Stimulated activated CD4-positive, alpha-beta T cell treated with anti-CD3 and anti-CD28 coated beads, Interleukin-1b, Interleukin-23, amount 100 ng/mL, for 48 hours (primary cell): ENCODE measurements around the gene DIO3.

ENCODE experiments used
- DNase-seq: peaks from one replicate; pipeline ENCODE4 v3.0.0-alpha.2; 2020

DIO3 gene

DNA sequence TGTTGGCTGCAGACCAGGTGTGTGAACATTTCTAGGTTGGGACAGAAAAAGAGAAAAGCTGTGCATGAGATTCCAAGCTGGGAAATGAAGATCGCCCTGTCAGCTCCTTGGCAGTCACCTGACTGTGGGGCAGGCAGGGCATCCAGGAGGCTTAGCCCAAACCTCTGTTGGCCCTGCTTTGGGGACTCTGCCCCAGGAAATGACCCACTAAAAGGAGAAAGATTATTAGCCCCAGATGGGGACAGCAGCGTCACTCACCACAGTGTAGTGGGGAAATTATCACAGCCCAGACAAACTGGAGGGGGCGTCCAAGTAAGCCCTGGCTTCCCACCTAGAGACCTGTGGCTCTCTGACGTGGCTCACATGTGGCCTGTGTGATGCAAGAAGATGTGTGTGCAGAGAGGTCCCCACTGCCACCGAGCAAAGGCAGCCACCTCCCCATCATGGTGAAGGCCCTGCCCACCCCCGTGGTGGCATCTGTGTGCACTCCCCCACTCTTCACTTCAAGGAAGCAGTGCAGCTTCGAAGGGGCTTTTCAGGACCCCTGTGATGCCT lies 39.1 kb downstream of the DIO3 start:
- no peak for DNase-seq

DNA sequence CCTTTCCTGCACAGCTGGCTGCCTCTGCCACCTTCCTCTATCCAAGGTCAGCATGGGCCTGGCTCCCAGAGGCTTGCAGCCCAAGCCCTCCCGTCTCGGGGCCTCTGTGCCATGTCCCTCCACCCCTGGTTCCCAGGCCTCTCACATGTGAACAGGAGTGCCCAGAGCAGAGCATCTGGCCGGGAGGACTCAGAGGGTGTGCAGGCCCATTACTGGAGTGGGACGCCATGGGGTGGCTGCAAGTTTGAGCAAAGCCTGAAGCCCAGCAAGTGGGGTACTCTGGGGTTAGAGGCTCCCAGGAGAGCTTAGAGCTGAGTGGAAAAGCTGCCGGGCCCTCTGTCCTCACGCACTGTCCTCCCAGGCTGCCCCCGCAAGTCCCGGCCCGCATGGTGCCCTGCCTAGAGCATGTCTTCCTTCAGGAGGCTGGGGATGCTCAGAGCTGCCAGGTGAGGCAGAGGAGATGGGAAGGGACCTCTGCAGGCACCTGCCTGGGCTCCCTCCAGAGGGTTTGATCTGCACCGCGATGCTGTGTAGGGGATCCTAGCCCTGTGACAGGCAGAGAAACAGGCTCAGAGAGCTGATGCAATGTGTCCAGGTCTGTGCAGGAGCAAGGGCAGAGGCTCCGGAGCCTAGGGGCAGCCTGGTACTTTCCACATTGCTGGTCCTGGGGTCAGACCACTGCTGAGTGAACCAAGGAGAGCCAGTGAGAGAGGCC lies 39.8 kb downstream of the DIO3 start:
- no peak for DNase-seq

GRCh38 chr14:101601606-101602465 lies 40.5 kb downstream of the DIO3 start:
- DNase-seq: no peak

DNA sequence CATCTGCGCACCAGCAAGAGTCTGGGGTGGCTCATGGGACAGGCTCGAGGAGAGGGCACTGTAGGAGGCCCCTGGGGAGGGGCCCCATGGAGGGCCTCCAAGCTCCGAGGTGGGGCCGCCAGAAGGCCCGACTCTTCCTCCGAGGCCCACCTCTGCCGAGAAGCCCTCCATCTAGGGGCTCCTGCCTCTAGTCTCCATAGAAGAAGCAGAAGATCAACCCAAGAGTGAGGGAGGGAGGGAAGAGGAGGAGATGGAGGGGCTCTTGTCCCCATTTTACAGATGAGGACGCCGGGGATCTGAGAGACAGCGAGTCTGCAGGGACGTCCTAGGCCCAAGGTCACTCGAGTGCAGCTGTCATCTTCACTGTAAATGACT lies 41.2 kb downstream of the DIO3 start:
- DNase-seq: no peak

DNA sequence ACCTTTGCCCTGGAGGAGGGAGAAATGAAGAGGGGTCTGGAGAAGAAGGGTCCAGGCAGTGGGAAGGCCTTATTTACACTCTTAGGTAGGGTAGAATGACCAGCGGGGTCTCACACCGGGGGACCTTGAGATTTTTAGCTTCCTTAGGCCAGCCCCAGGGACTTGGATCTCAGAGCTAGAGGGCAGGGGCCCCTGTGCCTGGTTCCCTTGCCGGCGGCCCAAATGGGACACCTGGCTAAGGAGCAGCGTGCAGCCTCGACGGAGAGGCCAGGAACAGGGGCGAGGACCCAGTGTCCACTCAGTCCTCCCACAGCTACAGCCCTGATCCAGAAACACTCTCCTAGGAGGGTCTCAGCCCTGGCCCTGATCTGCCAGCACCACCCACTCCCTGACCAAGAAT lies 41.8 kb downstream of the DIO3 start:
- no peak for DNase-seq

GRCh38 chr14:101604228-101604934 lies 43.1 kb downstream of the DIO3 start:
- no peak for DNase-seq

GRCh38 chr14:101604935-101605780 lies 43.9 kb downstream of the DIO3 start:
- DNase-seq: no peak

- DNase-seq: no peak
Observed at GRCh38 chr14:101605836-101606235, 44.5 kb downstream of the DIO3 start.
